Chondrocyte (in vitro differentiated cells): ENCODE data around the gene FAM120A. TPM values are rescaled to one million over a fixed set of nuclear protein-coding genes. Genes with fewer than 3 reads are reported as not detected.

Experiments
- DNase-seq: peaks from one replicate; pipeline ENCODE4 v3.0.0; 2021; ENCODE audit warnings: mixed read lengths, low spot score
- H3K27ac Mint-ChIP-seq: one replicate; pipeline ENCODE4 v1.8.0; 2021; ENCODE audit warnings: mild to moderate bottlenecking, moderate library complexity, mixed read lengths; ENCODE audit not compliant: unreplicated experiment
- H3K27me3 Mint-ChIP-seq: 2 replicates; pipeline ENCODE4 v1.8.0; 2021; ENCODE audit warnings: low read depth, mixed read lengths
- H3K36me3 Mint-ChIP-seq: 2 replicates; pipeline ENCODE4 v1.8.0; 2021; ENCODE audit warnings: low read depth, mixed read lengths
- H3K4me1 Mint-ChIP-seq: 2 replicates; pipeline ENCODE4 v1.8.0; 2021; ENCODE audit warnings: low read depth, mild to moderate bottlenecking, mixed read lengths
- H3K4me3 Mint-ChIP-seq: one replicate; pipeline ENCODE4 v1.8.0; 2021; ENCODE audit warnings: mild to moderate bottlenecking, moderate library complexity, mixed read lengths; ENCODE audit not compliant: unreplicated experiment
- H3K9me3 Mint-ChIP-seq: 2 replicates; pipeline ENCODE4 v1.8.0; 2021; ENCODE audit warnings: low read depth, mixed read lengths
- CTCF ChIP-seq: fragments of 200-600 bp; sonication (generic); IDR thresholded peaks from 2 replicates; pipeline ENCODE4 v1.5.0; 2021; ENCODE audit warnings: antibody characterized with exemption, mild to moderate bottlenecking, moderate library complexity
- total RNA-seq: library from RNA; stranded (reverse); gene quantifications from 3 replicates; pipeline ENCODE4 v1.2.1, GENCODE V29; 2021

FAM120A gene
- total RNA-seq, 1 donor from 2014 or later = 89.9 TPM

GRCh38 chr9:93546356-93546755 is 94.9 kb downstream of the FAM120A start:
- Mint-ChIP-seq H3K27ac (no peak overlapping the region), H3K9me3 (no peaks in the 10 kb centered on the region), H3K4me3 (no peak overlapping the region), H3K36me3 (peaks cover 17% of the 10 kb centered on the region), H3K4me1 (peaks cover 7% of the 10 kb centered on the region), H3K27me3 (no peaks in the 10 kb centered on the region)
- TF ChIP-seq CTCF = no peak
- no peak for DNase-seq

- no peak for TF ChIP-seq CTCF
- Mint-ChIP-seq H3K36me3 (peaks cover 20% of the 10 kb centered on the region), H3K27me3 (no peaks in the 10 kb centered on the region), H3K9me3 (no peaks in the 10 kb centered on the region), H3K27ac (no peak overlapping the region), H3K4me3 (no peak overlapping the region), H3K4me1 (no peaks in the 10 kb centered on the region)
- DNase-seq = no peak
These were observed 98.1 kb downstream of the FAM120A start for GRCh38 chr9:93549611-93550010.

GRCh38 chr9:93552923-93553322 is 101.4 kb downstream of the FAM120A start:
- TF ChIP-seq CTCF = no peak
- H3K27ac Mint-ChIP-seq = no peak overlapping the region
- peaks cover 26% of the 10 kb centered on the region for H3K36me3 Mint-ChIP-seq
- no peaks in the 10 kb centered on the region for H3K4me1 Mint-ChIP-seq
- H3K9me3 Mint-ChIP-seq = no peaks in the 10 kb centered on the region
- no peaks in the 10 kb centered on the region for H3K27me3 Mint-ChIP-seq
- DNase-seq = no peak
- H3K4me3 Mint-ChIP-seq = no peak overlapping the region

- TF ChIP-seq CTCF = no peak
- no peak for DNase-seq
- Mint-ChIP-seq H3K27me3 (no peaks in the 10 kb centered on the region), H3K36me3 (peaks cover 34% of the 10 kb centered on the region), H3K4me3 (no peak overlapping the region), H3K27ac (no peak overlapping the region), H3K4me1 (no peaks in the 10 kb centered on the region), H3K9me3 (no peaks in the 10 kb centered on the region)
These were observed 103.9 kb downstream of the FAM120A start for GRCh38 chr9:93555370-93555769.

GRCh38 chr9:93557366-93558137 is 106.1 kb downstream of the FAM120A start:
- no peak for DNase-seq
- no peak for TF ChIP-seq CTCF
- H3K27ac Mint-ChIP-seq = no peak overlapping the region
- no peaks in the 10 kb centered on the region for H3K27me3 Mint-ChIP-seq
- peaks cover 32% of the 10 kb centered on the region for H3K36me3 Mint-ChIP-seq
- no peaks in the 10 kb centered on the region for H3K9me3 Mint-ChIP-seq
- no peak overlapping the region for H3K4me3 Mint-ChIP-seq
- H3K4me1 Mint-ChIP-seq = no peaks in the 10 kb centered on the region
